Measurements from ENCODE around the gene CNR2. TPM values are rescaled to one million over a fixed set of nuclear protein-coding genes. Genes with fewer than 3 reads are reported as not detected.
"Not testable (repeated sequence)": the region's sequence is repeated elsewhere in the genome, so short reads cannot be mapped to it uniquely, and the experiment has no call there.

CNR2 gene
- total and polyA plus RNA-seq, 3 experiments from 2014 or later: 0.18 to 5.3 (median 0.20) TPM

DNA sequence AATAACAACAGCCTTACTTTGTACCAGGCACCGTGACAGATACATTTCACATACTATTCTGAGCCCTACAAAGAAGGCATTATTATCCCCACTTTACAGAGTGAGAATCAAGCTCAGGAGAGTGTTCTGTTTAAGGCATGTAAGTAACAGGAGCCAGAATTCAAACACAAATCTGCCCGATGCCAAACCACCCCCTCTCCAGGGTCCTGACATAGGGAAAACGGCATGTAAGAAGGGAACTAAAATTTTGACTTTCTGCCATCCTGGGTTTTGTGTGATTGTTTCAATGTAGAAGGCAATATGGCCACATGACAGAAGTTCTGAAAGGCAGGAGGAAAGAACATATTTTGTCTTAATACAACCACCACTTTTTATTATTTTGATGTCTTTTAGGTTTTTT is 50.5 kb downstream of the CNR2 start:
- H3K4me1 ChIP-seq (ENCODE audit: insufficient read depth, low read length): peaks cover 15% of the 10 kb centered on the region
- Mint-ChIP-seq H3K27me3 (no peaks in the 10 kb centered on the region), H3K36me3 (peaks cover 5 to 55% (median 12%) of the 10 kb centered on the region in 3 donors), H3K4me3 (no peak overlapping the region), H3K4me1 (peaks cover 8 to 22% (median 13%) of the 10 kb centered on the region in 3 donors), H3K27ac (no peak overlapping the region), H3K9me3 (no peaks in the 10 kb centered on the region)
- no peak overlapping the region for H3K27ac ChIP-seq (ENCODE audit: low read depth, low read length)
- CTCF ChIA-PET: no interaction called here
- H3K27me3 ChIP-seq (ENCODE audit: insufficient read depth, low read length, poor library complexity, severe bottlenecking): no peaks in the 10 kb centered on the region
- H3K36me3 ChIP-seq (ENCODE audit: insufficient read depth, low read length): peaks cover 25% of the 10 kb centered on the region
- no peak overlapping the region for H3K4me3 ChIP-seq (ENCODE audit: low read length)
- POLR2A ChIA-PET: no interaction called here
- no peaks in the 10 kb centered on the region for H3K9me3 ChIP-seq (ENCODE audit: low read length)
- DNase-seq: no peak

GRCh38 chr1:23854568-23854967 is 58.6 kb downstream of the CNR2 start:
- no peaks in the 10 kb centered on the region for H3K27me3 Mint-ChIP-seq
- H3K27ac Mint-ChIP-seq: peak overlapping the region in 1 of 8 donors; percentile 2
- Histone ChIP-seq H3K4me1 (ENCODE audit: insufficient read depth, low read length) (no peaks in the 10 kb centered on the region), H3K27ac (ENCODE audit: low read depth, low read length) (no peak overlapping the region), H3K36me3 (ENCODE audit: insufficient read depth, low read length) (peaks cover 12% of the 10 kb centered on the region), H3K4me3 (ENCODE audit: low read length) (no peak overlapping the region), H3K9me3 (ENCODE audit: low read length) (no peaks in the 10 kb centered on the region), H3K27me3 (ENCODE audit: insufficient read depth, low read length, poor library complexity, severe bottlenecking) (no peaks in the 10 kb centered on the region)
- peaks cover 0 to 9% (median 3%) of the 10 kb centered on the region in 3 donors for H3K4me1 Mint-ChIP-seq
- ChIA-PET CTCF (no interaction called here), POLR2A (interaction anchor here (0.7 kb wide), 1 partner anchor 108 kb away, joined by 6 read pairs; no protein-coding TSS in a partner anchor)
- DNase-seq: no peak
- H3K4me3 Mint-ChIP-seq: peak overlapping the region in 1 of 7 donors; percentile 24
- peaks cover 4 to 62% (median 17%) of the 10 kb centered on the region in 3 donors for H3K36me3 Mint-ChIP-seq
- H3K9me3 Mint-ChIP-seq: no peaks in the 10 kb centered on the region

DNA sequence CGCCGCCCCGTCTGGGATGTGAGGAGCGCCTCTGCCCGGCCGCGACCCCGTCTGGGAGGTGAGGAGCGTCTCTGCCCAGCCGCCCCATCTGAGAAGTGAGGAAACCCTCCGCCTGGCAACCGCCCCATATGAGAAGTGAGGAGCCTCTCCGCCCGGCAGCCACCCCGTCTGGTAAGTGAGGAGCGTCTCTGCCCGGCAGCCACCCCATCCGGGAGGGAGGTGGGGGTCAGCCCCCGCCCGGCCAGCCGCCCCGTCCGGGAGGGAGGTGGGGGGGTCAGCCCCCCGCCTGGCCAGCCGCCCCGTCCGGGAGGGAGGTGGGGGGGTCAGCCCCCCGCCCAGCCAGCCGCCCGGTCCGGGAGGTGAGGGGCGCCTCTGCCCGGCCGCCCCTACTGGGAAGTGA is 60.0 kb downstream of the CNR2 start:
- H3K4me1 Mint-ChIP-seq; H3K9me3 Mint-ChIP-seq; CTCF ChIA-PET; H3K4me1 ChIP-seq (ENCODE audit: insufficient read depth, low read length); H3K27ac ChIP-seq (ENCODE audit: low read depth, low read length); H3K36me3 ChIP-seq (ENCODE audit: insufficient read depth, low read length); H3K4me3 ChIP-seq (ENCODE audit: low read length); H3K27ac Mint-ChIP-seq; POLR2A ChIA-PET; H3K9me3 ChIP-seq (ENCODE audit: low read length); H3K27me3 Mint-ChIP-seq; DNase-seq; H3K4me3 Mint-ChIP-seq; H3K27me3 ChIP-seq (ENCODE audit: insufficient read depth, low read length, poor library complexity, severe bottlenecking): not testable (repeated sequence)
- peaks cover 9 to 59% (median 19%) of the 10 kb centered on the region in 3 donors for H3K36me3 Mint-ChIP-seq

- H3K4me1 Mint-ChIP-seq; H3K27ac ChIP-seq (ENCODE audit: low read depth, low read length); H3K4me3 Mint-ChIP-seq; H3K9me3 Mint-ChIP-seq; DNase-seq; H3K27ac Mint-ChIP-seq; H3K27me3 Mint-ChIP-seq; H3K4me1 ChIP-seq (ENCODE audit: insufficient read depth, low read length); H3K9me3 ChIP-seq (ENCODE audit: low read length); H3K4me3 ChIP-seq (ENCODE audit: low read length); H3K27me3 ChIP-seq (ENCODE audit: insufficient read depth, low read length, poor library complexity, severe bottlenecking): not testable (repeated sequence)
- H3K36me3 ChIP-seq (ENCODE audit: insufficient read depth, low read length): peaks cover 16% of the 10 kb centered on the region
- peaks cover 21 to 60% (median 29%) of the 10 kb centered on the region in 3 donors for H3K36me3 Mint-ChIP-seq
- ChIA-PET POLR2A (interaction anchor here (0.8 kb wide), 1 partner anchor 735 kb away, joined by 3 read pairs; no protein-coding TSS in a partner anchor), CTCF (interaction anchor here (0.9 kb wide), 1 partner anchor 40 kb away, joined by 3 read pairs; no protein-coding TSS in a partner anchor)
These were observed 61.8 kb downstream of the CNR2 start for GRCh38 chr1:23851406-23851805.

DNA sequence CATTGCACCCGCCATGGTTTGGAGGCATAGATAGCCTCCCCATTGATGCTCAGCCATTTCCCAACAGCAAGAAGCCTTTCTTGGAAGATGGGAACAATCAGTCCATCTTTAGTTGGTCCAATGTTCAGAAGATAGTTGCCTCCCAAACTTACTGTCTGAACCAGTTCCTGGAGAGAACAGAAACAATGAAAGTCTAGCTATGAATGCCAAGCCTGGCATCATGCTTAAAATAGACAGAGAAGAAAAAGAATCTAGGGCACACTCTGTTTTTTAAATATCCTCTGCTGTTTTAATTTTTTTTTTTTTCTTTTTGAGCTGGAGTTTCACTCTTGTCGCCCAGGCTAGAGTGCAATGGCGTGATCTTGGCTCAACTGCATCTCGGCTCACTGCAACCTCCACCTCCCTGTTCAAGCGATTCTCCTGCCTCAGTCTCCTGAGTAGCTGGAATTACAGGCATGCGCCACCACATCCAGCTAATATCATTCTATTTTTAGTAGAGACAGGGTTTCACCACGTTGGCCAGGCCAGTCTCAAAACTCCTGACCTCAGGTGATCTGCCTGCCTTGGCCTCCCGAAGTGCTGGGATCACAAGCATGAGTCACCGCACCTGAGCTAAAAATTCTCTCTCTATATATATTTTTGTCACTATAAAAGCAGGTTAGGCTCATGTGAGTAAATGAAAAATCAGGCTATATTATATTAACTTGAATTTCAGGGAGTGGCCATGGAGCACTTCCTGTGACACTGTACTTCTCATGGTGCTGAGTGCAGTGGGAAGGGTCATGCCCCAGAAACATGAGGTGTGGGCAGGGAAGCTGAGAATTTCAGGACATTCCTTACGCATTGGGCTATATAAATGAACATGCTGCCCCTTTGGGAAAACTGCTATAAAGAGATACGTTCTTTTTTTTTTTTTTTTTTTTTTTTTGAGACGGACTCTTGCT is 64.2 kb downstream of the CNR2 start:
- peak overlapping the region in 2 of 8 donors; percentile 73 to 85 for H3K27ac Mint-ChIP-seq
- H3K27me3 Mint-ChIP-seq: no peaks in the 10 kb centered on the region
- POLR2A ChIA-PET: no interaction called here
- no peak overlapping the region for H3K4me3 ChIP-seq (ENCODE audit: low read length)
- no peak overlapping the region for H3K4me3 Mint-ChIP-seq
- peaks cover 22 to 54% (median 29%) of the 10 kb centered on the region in 3 donors for H3K36me3 Mint-ChIP-seq
- H3K4me1 ChIP-seq (ENCODE audit: insufficient read depth, low read length): no peaks in the 10 kb centered on the region
- no peaks in the 10 kb centered on the region for H3K9me3 ChIP-seq (ENCODE audit: low read length)
- no peak overlapping the region for H3K27ac ChIP-seq (ENCODE audit: low read depth, low read length)
- DNase-seq: no peak
- no peaks in the 10 kb centered on the region for H3K27me3 ChIP-seq (ENCODE audit: insufficient read depth, low read length, poor library complexity, severe bottlenecking)
- no peaks in the 10 kb centered on the region for H3K4me1 Mint-ChIP-seq
- CTCF ChIA-PET: no interaction called here
- H3K36me3 ChIP-seq (ENCODE audit: insufficient read depth, low read length): peaks cover 21% of the 10 kb centered on the region
- H3K9me3 Mint-ChIP-seq: no peaks in the 10 kb centered on the region

DNA sequence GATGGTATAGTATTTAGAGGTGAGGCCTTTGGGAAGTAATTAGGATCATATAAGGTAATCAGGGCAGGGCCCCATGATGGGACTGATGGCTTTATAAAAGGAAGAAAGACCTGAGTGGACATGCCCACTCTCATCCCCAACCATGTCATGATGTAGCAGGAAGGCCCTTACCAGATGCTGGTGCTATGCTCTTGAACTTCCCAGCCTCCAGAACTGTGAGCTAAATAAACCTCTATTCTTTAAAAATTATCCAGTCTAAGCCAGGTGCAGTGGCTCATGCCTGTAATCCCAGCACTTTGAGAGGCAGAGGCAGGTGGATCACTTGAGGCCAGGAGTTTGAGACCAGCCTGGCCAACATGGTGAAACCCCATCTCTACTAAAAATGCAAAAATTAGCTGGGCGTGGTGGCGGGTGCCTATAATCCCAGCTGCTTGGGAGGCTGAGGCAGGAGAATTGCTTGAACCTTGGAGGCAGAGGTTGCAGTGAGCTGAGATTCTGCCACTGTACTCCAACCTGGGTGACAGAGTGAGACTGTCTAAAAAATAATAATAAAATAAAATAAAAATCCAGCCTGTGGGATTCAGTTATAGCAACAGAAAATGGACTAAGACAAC is 65.6 kb downstream of the CNR2 start:
- H3K4me1 Mint-ChIP-seq; H3K27ac ChIP-seq (ENCODE audit: low read depth, low read length); H3K4me3 Mint-ChIP-seq; H3K9me3 Mint-ChIP-seq; POLR2A ChIA-PET; CTCF ChIA-PET; H3K4me3 ChIP-seq (ENCODE audit: low read length); DNase-seq; H3K27me3 ChIP-seq (ENCODE audit: insufficient read depth, low read length, poor library complexity, severe bottlenecking); H3K27me3 Mint-ChIP-seq; H3K4me1 ChIP-seq (ENCODE audit: insufficient read depth, low read length); H3K9me3 ChIP-seq (ENCODE audit: low read length); H3K27ac Mint-ChIP-seq: not testable (repeated sequence)
- peaks cover 22 to 52% (median 30%) of the 10 kb centered on the region in 3 donors for H3K36me3 Mint-ChIP-seq
- peaks cover 21% of the 10 kb centered on the region for H3K36me3 ChIP-seq (ENCODE audit: insufficient read depth, low read length)

GRCh38 chr1:23845163-23845562 is 68.0 kb downstream of the CNR2 start:
- H3K27me3 Mint-ChIP-seq: no peaks in the 10 kb centered on the region
- no peaks in the 10 kb centered on the region for H3K4me1 Mint-ChIP-seq
- Histone ChIP-seq H3K27ac (ENCODE audit: low read depth, low read length) (no peak overlapping the region), H3K27me3 (ENCODE audit: insufficient read depth, low read length, poor library complexity, severe bottlenecking) (no peaks in the 10 kb centered on the region), H3K36me3 (ENCODE audit: insufficient read depth, low read length) (peaks cover 21% of the 10 kb centered on the region), H3K4me1 (ENCODE audit: insufficient read depth, low read length) (no peaks in the 10 kb centered on the region), H3K4me3 (ENCODE audit: low read length) (no peak overlapping the region), H3K9me3 (ENCODE audit: low read length) (no peaks in the 10 kb centered on the region)
- no peak for DNase-seq
- no peaks in the 10 kb centered on the region for H3K9me3 Mint-ChIP-seq
- peaks cover 22 to 45% (median 26%) of the 10 kb centered on the region in 3 donors for H3K36me3 Mint-ChIP-seq
- ChIA-PET POLR2A (no interaction called here), CTCF (interaction anchor here (1.3 kb wide), 1 partner anchor 23 kb away, joined by 3 read pairs; no protein-coding TSS in a partner anchor)
- no peak overlapping the region for H3K4me3 Mint-ChIP-seq
- peak overlapping the region in 1 of 8 donors; percentile 74 for H3K27ac Mint-ChIP-seq

DNA sequence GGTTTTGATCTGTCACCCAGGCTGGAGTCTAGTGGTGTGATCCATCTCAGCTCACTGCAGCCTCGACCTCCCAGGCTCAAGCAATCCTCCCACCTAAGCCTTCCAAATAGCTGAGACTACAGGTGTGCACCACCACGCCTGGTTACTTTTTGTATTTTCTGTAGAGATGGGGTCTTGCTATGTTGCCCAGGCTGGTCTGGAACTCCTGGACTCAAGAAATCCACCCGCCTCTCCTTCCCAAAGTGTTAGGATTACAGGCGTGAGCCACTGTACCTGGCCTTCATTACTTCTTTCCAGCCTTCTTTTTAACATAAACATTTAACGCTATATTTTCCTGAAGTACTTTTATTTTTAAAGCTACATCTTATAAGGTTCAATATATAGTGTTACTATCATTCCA is 69.5 kb downstream of the CNR2 start:
- no peaks in the 10 kb centered on the region for H3K27me3 ChIP-seq (ENCODE audit: insufficient read depth, low read length, poor library complexity, severe bottlenecking)
- H3K36me3 ChIP-seq (ENCODE audit: insufficient read depth, low read length): peaks cover 21% of the 10 kb centered on the region
- H3K4me3 ChIP-seq (ENCODE audit: low read length): no peak overlapping the region
- Mint-ChIP-seq H3K27ac (no peak overlapping the region), H3K36me3 (peaks cover 22 to 36% (median 25%) of the 10 kb centered on the region in 3 donors), H3K4me1 (peaks cover under 1% of the 10 kb centered on the region in 3 donors), H3K9me3 (no peaks in the 10 kb centered on the region), H3K4me3 (no peak overlapping the region), H3K27me3 (no peaks in the 10 kb centered on the region)
- ChIA-PET POLR2A (no interaction called here), CTCF (interaction anchor here (0.9 kb wide), 1 partner anchor 34 kb away, joined by 5 read pairs; no protein-coding TSS in a partner anchor)
- H3K4me1 ChIP-seq (ENCODE audit: insufficient read depth, low read length): no peaks in the 10 kb centered on the region
- no peaks in the 10 kb centered on the region for H3K9me3 ChIP-seq (ENCODE audit: low read length)
- no peak for DNase-seq
- no peak overlapping the region for H3K27ac ChIP-seq (ENCODE audit: low read depth, low read length)

Measured in CD8-positive, alpha-beta memory T cell (primary cell).